ENCODE measurements around the gene AUTS2.
A peak's percentile ranks its signal among the peaks of the same experiment; 100 is the strongest.

Gene AUTS2

GRCh38 chr7:70156057-70156456 is 557.8 kb downstream of the AUTS2 start:
- DNase-seq, result no peak

- no peak for DNase-seq
Measured at GRCh38 chr7:70159121-70159520, 560.8 kb downstream of the AUTS2 start.

- no peak for DNase-seq
Measured at GRCh38 chr7:70165477-70166170, 567.3 kb downstream of the AUTS2 start.

- DNase-seq, result no peak
Measured at GRCh38 chr7:70171369-70171920, 573.2 kb downstream of the AUTS2 start.

- no peak for DNase-seq
Measured at GRCh38 chr7:70177166-70177565, 578.9 kb downstream of the AUTS2 start.

GRCh38 chr7:70178211-70178610 is 579.9 kb downstream of the AUTS2 start:
- DNase-seq, result no peak

- DNase-seq, result no peak
Measured at GRCh38 chr7:70178787-70179186, 580.5 kb downstream of the AUTS2 start.

GRCh38 chr7:70182521-70182920 is 584.2 kb downstream of the AUTS2 start:
- no peak for DNase-seq

- DNase-seq, result no peak
Measured at GRCh38 chr7:70183278-70183677, 585.0 kb downstream of the AUTS2 start.

- no peak for DNase-seq
Measured at GRCh38 chr7:70188901-70189650, 590.8 kb downstream of the AUTS2 start.

GRCh38 chr7:70189776-70190175 is 591.5 kb downstream of the AUTS2 start:
- DNase-seq, result no peak

GRCh38 chr7:70190281-70190680 is 592.0 kb downstream of the AUTS2 start:
- DNase-seq, result no peak

GRCh38 chr7:70193514-70193913 is 595.2 kb downstream of the AUTS2 start:
- DNase-seq, result peak in 1 of 2 donors; percentile 8

GRCh38 chr7:70208236-70209063 is 610.2 kb downstream of the AUTS2 start:
- DNase-seq, result no peak

GRCh38 chr7:70210200-70210935 is 612.1 kb downstream of the AUTS2 start:
- DNase-seq, result no peak

GRCh38 chr7:70210936-70211310 is 612.6 kb downstream of the AUTS2 start:
- no peak for DNase-seq

GRCh38 chr7:70212281-70212680 is 614.0 kb downstream of the AUTS2 start:
- no peak for DNase-seq

- DNase-seq, result no peak
Measured at GRCh38 chr7:70214071-70214470, 615.8 kb downstream of the AUTS2 start.

- no peak for DNase-seq
Measured at GRCh38 chr7:70215491-70215890, 617.2 kb downstream of the AUTS2 start.

GRCh38 chr7:70217571-70217970 is 619.3 kb downstream of the AUTS2 start:
- DNase-seq, result no peak

- DNase-seq, result no peak
Measured at GRCh38 chr7:70218006-70218405, 619.7 kb downstream of the AUTS2 start.

- DNase-seq, result no peak
Measured at GRCh38 chr7:70219061-70219460, 620.8 kb downstream of the AUTS2 start.

GRCh38 chr7:70229242-70229641 is 631.0 kb downstream of the AUTS2 start:
- DNase-seq, result no peak

Measured in CD4-positive, alpha-beta T cell treated with Interleukin-1 beta for 1 hour (primary cell).